ENCODE results near the gene LRIT2. TPM values are rescaled to one million over a fixed set of nuclear protein-coding genes. Genes with fewer than 3 reads are reported as not detected.
A peak's percentile ranks its signal among the peaks of the same experiment; 100 is the strongest.
"Not testable (repeated sequence)": the region's sequence is repeated elsewhere in the genome, so short reads cannot be mapped to it uniquely, and the experiment has no call there.

The LRIT2 gene
- total RNA-seq, 1 donor from 2014 or later, result not detected

DNA sequence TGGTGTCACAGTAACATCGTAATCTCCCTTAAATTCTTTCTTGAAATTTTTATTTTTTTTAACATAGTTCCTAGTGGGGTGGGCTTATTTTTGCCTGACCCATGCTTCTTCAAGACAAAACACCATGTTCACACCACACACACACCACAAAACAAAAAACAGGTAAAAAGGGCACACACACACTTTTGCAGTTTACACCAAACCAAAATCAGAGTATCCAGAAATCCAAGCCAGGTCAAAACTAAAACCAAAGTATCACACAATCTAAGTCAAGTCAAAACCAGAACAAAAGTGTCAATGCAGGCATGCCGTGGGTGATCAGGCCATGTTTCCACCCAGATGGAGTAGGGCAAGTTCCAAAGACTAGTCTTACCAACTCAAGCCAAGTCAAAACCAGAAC, 54.1 kb downstream of the LRIT2 start:
- H3K27me3 Mint-ChIP-seq; CTCF ChIA-PET; ATAC-seq (ENCODE audit: low read depth); H3K36me3 Mint-ChIP-seq (ENCODE audit: low read depth); H3K9me3 Mint-ChIP-seq; DNase-seq; POLR2A ChIA-PET: not testable (repeated sequence)
- Mint-ChIP-seq H3K4me3 (peak overlapping the region; percentile 76), H3K27ac (peak overlapping the region; percentile 90), H3K4me1 (peaks cover 38% of the 10 kb centered on the region)
- intact Hi-C loops (cut with micrococcal nuclease), result loop anchor here (1.0 kb wide), 1 partner anchor 8 kb away; no protein-coding TSS in a partner anchor

Other genes starting within 250 kb of the LRIT2 start
- gene GHITM, start 86.0 kb downstream of the LRIT2 start, total RNA-seq, result 113 and 114 TPM in 2 replicates
- gene GPR15LG, start 51.7 kb downstream of the LRIT2 start, total RNA-seq, result not detected in 2 replicates
- 2.8 and 3.7 TPM in 2 replicates for gene CDHR1, start 31.0 kb downstream of the LRIT2 start, total RNA-seq
- gene LRIT1, start 16.0 kb upstream of the LRIT2 start, total RNA-seq, result not detected in 2 replicates
- not detected in 2 replicates for gene RGR, start 19.5 kb upstream of the LRIT2 start, total RNA-seq
- 52.4 and 57.1 TPM in 2 replicates for gene CCSER2, start 103.0 kb upstream of the LRIT2 start, total RNA-seq